NCI-H146 treated with DMSO at 0.1 percent for 48 hours (cell line): ENCODE data around the gene ADAMTS9.

Source experiments
- DNase-seq: peaks from one replicate; lab custom pipeline; 2025; ENCODE audit not compliant: unreplicated experiment; lab: John Stamatoyannopoulos, UW

Gene ADAMTS9

DNA sequence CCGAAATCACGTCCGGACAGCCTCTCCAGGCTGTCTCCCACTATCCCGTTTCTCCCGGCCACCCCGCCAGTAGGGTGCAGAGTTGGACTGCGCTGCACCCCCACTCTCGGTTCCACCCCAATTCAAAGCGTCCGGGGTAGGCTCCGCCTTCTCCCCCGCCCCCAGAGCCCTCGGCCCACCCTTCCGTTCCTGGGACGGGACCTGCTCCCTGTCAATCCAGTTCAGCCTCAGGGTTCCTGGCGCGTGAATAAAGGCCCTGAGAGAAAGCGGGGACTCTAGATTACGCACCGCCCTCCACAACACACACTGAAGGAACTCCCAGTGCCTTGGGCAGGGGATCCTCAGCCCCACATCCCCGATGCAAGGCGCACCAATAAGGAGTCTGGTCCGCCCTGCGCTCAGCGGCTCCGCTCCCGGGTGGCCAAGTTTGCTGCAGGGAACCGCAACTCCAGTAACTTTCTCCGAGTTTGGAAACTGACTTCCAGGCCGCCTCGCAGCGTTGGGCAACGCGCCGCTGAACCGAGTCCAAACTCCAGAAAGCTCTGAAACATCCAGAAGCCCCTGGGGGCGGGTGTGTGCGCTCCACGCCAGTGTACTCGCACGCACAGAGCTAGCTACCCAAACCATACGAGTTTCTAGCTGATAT lies 1.9 kb downstream of the ADAMTS9 start:
- DNase-seq, result no peak

DNA sequence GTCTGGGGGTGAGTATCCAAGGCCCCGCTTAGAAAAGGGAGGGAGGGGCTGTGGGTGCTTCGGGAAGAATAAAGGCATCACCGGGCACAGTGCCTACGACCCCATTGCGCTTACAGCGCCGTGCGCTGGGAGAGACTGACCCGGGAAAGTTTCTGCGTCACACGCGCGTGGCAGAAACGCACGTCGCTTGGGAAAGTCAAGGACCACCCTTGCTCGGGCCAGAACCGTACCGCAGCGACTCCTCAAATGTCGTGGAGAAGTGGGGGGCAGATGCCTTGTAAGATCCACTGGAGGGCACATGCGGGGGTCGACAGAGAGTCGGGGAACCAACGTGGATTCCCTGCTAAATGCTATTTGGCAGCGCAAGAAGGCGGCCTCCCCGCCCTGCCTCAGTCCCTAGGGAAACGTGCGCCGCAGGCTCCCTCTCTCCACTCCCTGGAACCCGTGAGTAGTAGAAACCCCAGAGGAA lies 2.4 kb downstream of the ADAMTS9 start:
- no peak for DNase-seq

GRCh38 chr3:64684715-64685261 lies 3.0 kb downstream of the ADAMTS9 start:
- DNase-seq, result no peak

- no peak for DNase-seq
Observed at GRCh38 chr3:64681827-64682226, 6.0 kb downstream of the ADAMTS9 start.

DNA sequence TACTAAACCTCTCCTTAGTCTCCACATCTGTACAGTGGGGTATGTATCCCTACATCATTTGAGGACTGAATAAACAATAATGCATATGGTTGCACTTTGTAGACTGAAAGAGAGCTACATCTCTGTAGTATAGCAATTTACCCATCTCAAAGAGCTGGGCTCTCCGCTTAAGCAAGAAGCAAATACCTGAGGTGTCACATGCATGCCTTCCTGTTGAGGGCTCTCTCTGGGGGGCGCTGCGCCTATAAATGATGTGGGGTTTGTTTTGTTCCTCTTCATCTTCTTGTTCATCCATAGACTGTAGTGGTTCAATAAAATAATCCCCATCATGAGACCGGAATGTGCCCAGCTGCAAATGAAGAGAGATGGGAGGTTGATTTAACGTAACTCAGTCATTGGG lies 6.8 kb downstream of the ADAMTS9 start:
- DNase-seq, result no peak

- DNase-seq, result no peak
Observed at GRCh38 chr3:64680334-64680733, 7.5 kb downstream of the ADAMTS9 start.

DNA sequence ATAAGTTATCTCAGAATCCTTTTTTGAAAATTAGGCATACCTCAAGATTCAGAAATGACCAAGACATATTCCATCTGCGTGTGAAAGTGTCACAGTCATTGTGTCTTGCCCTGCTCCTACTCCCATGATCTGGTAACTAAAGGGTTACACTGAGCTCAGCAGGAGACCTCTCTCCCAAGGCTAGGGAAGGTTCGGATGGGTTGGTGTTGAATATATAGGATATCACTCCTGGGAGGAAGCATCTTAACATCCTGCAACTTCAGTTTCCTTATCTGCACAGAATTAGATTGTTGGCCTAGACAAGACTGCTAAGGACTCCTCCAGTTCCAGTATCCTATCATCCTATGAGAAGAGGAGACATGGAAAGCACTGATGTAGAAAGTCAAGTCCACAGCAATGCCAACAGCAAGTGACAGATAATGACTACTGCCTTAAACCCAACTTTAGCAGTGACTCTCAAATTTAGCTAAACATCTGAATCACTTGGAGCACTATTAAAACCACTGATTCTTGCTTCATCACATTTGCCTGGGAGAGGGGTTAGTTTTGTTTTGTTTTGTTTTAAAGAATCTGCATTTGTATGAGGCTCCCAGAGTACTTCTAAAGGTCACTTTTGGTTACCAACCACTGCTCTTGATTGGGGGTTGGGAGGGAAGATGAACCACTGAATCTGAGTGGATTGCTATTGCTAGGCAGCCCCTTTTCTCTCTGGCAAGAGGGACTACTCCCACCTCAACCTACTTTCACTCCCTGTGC lies 9.7 kb downstream of the ADAMTS9 start:
- DNase-seq, result no peak

- DNase-seq, result no peak
Observed at GRCh38 chr3:64676831-64677230, 11.0 kb downstream of the ADAMTS9 start.

GRCh38 chr3:64675687-64676247 lies 12.0 kb downstream of the ADAMTS9 start:
- DNase-seq, result no peak

DNA sequence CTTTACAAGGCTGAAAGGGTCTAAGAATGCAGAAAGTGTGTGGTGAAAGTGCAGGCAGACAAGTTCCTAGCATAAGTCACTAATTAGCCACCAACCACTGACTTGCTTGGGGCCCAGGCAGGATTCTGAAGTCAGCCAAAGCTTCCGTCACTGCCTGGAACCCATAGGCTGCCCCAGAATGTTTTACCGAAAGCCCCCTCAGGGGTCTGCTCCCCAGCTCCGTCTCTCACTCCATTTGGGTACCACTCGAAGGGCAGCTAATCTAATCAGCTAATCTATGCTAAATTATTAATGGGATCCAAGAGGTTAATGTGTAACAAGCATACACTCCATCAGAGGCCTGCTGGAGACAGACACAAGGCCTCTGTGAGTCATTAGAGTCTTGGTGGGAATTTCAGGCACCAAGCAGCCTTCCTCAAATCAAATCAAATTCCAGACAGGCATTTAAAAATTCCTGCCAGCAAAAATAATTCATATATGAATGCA lies 13.2 kb downstream of the ADAMTS9 start:
- no peak for DNase-seq

DNA sequence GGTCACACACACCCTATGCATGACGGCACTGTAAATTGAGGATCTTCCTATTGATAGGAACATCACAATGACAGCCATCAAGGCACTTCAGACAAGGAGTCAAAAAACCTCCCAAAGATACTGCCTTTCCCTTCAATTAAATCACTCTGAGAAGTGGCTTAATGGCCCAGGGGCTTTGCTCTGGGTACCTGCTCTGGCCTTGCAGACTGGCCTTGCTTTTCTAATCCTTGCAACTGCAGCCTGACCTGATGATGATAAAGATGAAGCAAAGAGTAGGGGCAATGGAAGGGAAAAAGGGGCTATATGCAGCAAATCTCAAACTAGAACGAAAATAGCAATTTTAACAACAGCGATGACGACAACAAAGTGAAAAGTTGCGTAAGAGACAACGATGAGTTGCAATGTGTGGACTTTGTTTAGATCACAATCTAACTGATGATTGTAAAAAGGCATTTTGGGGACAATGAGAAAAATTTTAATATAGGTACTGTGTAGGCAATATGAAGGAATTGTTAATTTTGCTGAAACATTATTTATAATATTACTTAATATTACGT lies 14.6 kb downstream of the ADAMTS9 start:
- no peak for DNase-seq

DNA sequence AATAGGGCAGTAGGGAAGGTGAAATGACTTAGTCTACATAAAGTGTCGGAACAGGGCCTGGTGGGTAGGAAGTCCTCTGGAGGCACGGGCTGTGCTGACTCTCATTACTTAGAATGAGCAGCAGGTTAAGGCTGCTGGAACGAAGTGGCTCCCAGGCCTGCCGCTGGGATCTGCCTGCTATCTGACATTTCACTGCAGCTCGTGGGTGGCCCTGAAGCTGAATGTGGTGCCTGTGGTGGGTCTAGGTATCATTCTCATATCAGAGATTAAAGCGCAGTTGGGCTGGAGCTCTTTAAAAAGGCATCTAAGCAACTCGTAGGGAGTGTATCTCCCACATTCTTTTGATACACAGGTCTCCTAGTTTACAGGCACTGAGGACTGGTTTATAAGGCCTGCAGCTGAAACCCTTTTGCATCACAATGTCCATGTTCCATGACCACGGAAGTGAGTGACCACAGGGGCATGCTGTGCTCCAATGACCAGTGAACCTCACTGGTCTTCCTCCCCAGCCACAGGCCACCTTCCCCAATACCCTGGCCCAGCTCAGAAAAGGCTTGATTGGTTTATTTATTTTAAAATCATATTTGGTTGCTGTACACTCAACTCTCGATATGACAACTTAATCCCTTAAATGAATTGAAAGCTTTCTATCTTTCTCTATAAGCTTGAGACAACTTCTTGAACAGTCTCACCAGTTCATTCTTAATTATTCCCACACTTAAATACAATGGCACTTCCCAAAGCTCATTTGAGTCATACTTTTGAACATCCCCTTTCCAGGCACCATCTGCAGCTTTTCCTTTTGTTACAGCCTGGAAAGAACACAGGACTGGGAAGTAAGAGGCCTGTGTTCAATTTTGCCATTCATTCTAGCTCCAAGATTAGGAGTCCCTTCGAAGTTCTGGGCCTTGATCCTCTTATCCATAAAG lies 19.0 kb downstream of the ADAMTS9 start:
- no peak for DNase-seq

DNA sequence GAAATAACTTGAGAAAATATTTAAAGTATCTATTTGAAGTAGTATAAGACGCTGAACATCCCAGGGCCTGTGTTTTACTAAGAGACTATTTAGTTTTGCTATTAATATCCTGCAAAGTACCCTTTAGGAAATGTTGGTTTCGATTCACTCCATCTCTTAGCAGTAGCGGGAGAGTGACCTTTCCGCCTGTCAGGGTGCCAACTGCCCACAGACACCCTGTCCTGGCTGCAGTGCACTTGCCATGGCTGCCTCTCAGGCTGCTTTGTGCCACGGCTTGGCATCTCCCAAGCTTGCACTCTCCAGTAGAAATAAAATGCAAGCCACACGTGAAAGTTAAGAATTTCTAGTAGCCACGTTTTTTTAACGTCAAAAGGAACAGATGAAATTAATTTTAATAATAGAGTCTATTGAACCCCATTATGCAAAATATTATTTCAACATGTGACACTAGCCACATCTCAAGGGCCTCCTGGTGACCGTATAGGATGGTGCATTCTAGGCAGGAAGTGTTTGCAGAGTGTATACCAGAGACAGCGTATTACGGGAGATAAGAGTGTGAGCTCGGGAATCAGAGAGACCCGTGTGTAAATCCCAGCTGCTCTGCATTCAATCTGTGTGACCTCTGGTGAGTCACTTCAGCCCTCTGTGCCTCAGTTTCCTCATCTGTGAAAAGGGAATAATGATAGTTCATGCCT lies 19.8 kb downstream of the ADAMTS9 start:
- no peak for DNase-seq

- DNase-seq, result no peak
Observed at GRCh38 chr3:64667138-64667537, 20.7 kb downstream of the ADAMTS9 start.

- DNase-seq, result no peak
Observed at GRCh38 chr3:64666171-64666588, 21.6 kb downstream of the ADAMTS9 start.

DNA sequence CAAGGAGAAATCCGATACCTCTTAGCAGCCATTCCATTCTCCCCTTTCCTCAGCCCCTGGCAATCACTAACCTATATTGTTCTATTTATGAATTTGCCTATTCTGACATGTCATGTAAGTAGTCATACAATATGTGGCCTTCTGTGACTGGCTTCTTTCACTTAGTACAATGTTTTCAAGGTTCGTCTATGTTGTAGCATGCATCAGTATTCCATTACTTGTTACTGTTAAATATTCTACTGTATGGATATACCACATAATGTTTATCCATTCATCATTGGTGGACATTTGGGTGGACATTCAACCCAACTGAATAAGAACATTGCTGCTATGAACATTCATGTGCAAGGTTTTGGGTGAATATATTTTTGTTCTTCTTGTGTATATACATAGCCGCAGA lies 23.4 kb downstream of the ADAMTS9 start:
- DNase-seq, result no peak

DNA sequence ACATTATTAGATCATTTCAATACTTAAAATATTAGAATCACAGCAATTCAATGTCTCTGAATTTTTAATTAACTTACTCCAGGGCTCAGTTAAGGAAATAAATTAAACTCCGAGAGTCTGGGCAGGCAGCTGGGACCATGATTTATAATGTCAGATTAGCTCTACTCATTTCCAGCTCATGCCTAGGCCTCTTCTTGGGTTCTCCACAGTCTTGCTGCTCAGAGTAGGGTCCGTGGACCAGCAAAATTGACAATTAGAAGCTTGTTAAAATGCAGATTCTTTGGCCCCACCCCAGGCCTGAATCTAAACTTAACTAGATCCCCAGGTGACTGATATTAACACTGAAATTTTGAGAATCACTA lies 28.2 kb downstream of the ADAMTS9 start:
- DNase-seq, result no peak

DNA sequence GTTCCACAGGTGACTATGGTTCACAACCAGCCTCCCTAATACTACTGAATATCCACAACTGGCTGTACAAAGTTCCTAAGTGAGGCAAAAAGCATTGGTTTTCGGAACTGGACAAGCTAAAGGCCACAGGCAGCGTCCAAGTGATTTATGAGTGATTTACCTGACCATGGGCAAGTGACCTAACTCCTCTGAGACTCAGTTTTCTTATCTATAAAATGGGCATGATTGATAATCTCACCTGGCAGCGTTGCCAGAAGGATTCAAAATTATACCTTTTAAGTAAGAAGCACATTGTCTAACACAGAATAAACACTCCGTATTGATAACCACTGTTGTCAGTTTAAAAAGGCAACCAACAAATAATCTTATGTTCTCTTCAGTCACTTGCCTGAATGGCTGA lies 29.8 kb downstream of the ADAMTS9 start:
- DNase-seq, result no peak

DNA sequence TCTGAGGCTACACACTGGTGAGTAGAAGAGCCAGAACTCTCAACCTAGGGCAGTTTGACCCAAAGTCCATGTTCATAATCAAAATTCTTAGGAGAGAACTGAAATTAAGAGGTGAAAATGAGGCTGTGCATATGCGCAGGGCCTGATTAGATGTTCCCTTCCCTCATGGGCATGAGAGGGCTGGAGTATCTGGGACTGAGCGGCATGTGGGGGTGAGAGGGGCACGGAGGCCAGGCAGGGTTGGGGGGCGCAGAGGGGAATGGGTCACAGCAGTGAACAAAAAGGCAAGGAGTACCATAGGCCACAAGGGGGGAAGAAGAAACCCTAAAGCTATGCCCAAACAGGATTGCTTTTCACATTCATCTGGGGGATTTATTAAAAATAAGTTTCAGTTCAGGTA lies 31.3 kb downstream of the ADAMTS9 start:
- no peak for DNase-seq

GRCh38 chr3:64655160-64655559 lies 32.6 kb downstream of the ADAMTS9 start:
- DNase-seq, result no peak
